Activated effector memory CD4-positive, alpha-beta T cell treated with anti-CD3 and anti-CD28 coated beads, Interleukin-2, amount 50 U/mL, for 16 hours (primary cell): ENCODE data around the gene IER5.
A peak's percentile ranks its signal among the peaks of the same experiment; 100 is the strongest.
"Not testable (repeated sequence)": the region's sequence is repeated elsewhere in the genome, so short reads cannot be mapped to it uniquely, and the experiment has no call there.

Experiments
- DNase-seq: peaks from one replicate; pipeline ENCODE4 v3.0.0-alpha.2; 2020

IER5 gene

GRCh38 chr1:181088079-181089016 is at the start of gene IER5:
IER5 (plus strand) TSS chr1:181088700; CDS start chr1:181088903, 203 bp downstream.
- peak; percentile 98 for DNase-seq

DNA sequence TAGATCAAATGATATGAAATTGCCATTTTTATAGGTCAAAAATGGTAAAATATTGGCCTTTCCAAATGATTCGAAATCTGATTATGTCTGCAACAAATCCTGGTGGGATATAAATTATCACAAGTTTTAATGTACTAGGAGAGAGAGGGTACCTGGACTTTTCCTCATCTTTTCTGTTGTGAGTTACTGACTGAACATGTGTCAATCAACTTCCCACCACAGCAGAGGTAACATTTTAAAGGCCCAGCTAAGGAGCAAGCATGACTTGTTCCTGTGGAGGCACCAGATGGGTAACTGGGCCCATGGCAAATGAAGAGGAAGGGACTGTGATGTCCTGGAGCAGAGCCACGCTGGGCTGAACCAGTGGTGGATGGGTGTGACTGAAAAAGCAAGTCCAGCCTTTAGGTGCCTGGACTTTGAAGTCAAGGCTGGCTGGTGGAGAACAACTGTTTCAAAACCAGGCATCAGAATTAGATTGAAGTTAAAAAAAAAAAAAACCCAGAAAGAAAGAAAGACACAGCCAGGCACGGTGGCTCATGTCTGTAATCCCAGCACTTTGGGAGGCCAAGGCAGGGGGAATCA is 48.1 kb upstream of the IER5 start:
- no peak for DNase-seq

GRCh38 chr1:181043025-181043888 is 45.2 kb upstream of the IER5 start:
- DNase-seq = no peak

DNA sequence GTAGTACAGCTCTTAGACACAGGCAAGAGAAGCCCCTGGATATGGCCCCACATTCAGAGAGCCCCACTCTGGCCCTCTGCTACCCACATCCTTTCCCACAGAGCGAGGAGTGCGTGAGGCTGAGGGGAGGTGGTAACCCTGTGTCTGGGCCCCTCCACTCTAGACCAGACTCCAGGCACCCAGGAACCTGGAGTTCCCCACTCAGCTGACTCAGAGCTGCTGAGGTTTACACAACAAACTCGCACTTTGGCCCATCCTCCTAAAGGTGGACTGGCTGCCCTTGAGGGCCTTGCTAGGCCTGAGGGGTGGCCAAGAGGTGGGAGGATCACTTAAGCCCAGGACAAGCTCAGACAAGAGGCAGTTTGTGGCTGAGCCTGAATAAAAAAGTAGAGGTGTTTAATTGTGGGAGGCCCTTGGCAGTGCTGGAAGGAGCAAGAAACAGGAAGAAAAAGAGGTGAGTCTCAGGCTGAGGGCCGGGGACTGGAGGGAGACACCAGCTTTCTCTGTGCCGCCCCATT is 44.0 kb upstream of the IER5 start:
- DNase-seq = peak; percentile 76

DNA sequence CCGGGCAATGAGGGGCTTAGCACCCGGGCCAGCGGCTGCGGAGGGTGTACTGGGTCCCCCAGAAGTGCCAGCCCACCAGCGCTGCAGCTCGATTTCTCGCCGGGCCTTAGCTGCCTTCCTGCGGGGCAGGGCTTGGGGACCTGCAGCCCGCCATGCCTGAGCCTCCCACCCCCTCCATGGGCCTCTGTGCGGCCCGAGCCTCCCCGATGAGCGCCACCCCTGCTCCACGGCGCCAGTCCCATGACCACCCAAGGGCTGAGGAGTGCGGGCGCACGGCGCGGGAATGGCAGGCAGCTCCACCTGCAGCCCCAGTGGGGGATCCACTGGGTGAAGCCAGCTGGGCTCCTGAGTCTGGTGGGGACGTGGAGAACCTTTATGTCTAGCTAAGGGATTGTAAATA is 42.6 kb upstream of the IER5 start:
- not testable (repeated sequence) for DNase-seq

- no peak for DNase-seq
These were observed 39.1 kb upstream of the IER5 start for GRCh38 chr1:181049378-181049777.

DNA sequence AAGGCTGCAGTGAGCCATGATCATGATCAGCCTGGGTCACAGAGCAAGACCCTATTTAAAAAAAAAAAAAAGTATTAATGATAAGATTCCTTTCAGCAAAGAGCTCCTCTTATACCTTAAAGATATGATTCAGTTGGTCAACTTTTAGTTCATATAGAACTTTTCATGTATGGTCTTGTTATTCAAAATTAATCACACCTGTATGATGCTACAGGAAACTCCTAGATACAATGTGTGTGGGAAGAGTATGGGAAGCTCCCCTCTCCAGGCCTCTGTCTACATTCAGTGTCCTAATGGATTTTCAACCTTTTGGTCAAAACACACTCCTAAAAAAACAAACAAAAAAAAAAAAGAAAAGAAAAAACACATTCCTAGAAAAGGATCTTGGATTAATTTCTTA is 37.6 kb upstream of the IER5 start:
- no peak for DNase-seq

DNA sequence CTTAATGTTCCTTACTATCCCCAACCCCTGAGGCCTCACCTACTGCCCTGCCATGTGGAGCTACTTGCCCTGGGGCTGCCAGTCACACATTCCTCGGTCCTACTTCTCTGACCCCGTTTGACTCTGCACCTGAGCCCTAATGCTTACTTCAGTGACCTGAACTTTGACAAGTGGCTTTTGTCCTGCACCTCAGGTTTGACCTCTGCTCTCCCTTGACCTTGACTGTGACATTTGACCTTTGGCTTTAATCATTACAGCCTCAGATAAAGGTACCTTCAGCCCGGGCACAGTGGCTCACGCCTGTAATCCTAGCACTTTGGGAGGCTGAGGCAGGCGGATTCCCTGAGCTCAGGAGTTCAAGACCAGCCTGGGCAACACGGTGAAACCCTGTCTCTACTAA is 31.9 kb upstream of the IER5 start:
- DNase-seq = no peak

DNA sequence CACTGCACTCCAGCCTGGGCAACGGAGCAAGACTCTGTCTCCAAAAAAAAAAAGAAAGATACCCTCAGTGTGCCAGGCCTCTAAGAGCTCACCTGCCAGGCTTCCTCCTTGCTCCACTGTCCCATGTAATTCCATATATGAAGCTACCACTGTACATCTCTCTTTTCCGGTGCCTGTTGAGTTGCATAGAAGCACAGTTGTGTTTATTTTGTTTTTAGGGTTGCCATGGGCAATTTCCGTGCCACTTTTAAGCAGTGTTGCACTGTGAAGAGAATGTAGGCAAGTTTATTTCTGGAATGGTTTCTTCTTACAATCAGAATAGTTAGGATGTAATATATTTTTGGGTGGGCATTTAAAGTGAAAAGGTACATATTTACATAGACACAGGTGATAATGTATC is 31.4 kb upstream of the IER5 start:
- DNase-seq = no peak

DNA sequence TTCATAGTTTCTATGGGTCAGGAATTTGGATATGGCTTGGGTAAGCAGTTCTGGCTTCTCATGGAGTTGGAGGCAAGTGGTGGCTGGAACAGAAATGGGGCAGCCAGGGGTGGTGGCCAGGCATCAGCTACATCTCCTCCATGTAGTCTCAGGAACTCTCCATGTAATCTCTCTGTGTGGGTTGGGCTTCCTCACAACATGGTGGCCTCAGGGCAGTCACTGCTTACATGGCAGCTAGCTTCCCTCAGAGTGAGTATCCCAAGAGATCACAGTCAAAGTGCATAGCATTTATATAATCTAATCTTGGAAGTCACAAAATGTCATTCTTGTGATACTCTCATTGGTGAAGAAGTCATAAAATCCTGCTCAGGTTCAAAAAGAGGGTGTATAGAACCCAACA is 29.1 kb upstream of the IER5 start:
- no peak for DNase-seq

- no peak for DNase-seq
These were observed 28.4 kb upstream of the IER5 start for GRCh38 chr1:181060066-181060465.

DNA sequence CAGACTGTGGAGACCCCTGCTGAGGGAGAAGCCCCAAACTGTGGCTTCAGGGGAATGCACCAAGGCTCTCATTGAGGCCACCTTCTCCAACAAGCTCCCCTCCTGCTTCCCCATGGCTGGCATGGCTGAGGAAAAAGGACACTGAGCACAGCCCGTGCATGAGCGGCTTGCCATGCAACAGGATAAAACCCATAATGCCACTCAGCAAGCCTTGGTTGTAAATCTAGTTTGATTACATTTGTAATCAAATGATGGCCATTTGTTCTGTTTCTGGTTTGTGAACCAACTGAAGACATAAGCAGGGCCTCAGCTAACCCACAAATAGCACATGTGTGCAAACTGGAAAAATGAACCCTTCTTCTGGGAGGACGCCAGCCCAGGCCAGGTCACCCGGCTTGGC is 27.6 kb upstream of the IER5 start:
- not testable (repeated sequence) for DNase-seq

GRCh38 chr1:181061487-181061886 is 27.0 kb upstream of the IER5 start:
- no peak for DNase-seq

DNA sequence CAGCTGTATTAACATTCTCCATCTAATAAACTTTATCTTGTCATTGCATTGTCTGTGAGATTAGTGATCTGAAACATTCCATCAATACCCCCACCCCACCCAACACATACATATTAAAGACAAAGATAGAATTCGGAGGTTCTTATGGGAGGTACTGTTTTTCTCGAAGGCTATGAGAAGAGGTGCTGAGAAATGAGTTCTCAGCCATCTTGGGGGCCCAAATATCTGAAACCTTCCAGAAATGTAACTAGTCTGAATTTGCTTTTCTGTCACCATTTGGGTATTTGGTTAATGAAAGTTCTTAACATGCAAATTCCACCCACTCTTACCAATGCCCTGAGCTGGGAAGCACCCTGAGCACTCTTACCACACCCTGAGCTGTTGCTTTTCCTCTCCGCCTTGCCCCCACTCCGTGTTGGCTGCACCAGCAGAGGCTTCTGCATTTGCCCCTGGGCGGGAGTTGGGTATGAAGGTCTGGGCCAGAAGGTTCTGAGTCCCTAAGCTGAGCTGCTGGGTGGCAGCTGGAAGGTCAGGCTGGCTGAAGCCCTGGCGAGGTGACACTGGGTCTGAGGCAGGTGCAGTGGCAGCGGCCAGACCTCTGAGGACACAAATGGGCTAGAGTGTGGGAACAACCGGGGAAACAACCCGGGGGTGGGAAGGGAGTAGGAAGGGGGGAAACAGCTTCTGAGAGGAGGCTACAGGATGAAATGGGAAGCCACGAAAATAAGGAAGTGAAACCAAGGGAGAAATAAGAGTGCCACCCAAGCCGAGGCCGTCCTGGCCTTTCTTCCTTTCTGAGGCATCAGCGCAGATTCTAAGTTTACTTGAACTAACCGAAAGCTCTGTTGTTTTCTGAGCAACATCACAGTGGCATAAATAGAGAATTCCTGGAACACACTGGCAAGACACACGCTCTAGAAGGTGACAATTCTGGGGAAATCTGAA is 26.3 kb upstream of the IER5 start:
- DNase-seq = peak; percentile 65

- DNase-seq = no peak
These were observed 25.6 kb upstream of the IER5 start for GRCh38 chr1:181062836-181063428.

- DNase-seq = no peak
These were observed 24.4 kb upstream of the IER5 start for GRCh38 chr1:181064011-181064623.

DNA sequence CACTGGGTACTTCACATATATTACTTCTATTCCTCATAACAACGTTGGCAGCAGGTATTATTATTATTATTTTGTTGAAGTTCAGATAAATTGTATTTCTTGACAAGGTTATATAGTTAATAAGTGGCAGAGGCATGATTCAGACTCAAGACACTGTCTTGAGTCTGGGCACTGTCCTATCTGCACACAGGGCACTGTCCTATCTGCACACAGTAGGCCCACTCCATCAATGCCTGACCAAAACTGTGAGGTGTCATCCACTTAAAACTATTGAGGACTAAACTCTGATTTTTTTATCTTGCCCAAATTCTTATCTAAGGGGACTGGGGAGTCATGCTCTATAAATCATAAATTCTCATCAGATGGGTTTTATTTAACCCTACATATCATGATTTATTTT is 23.8 kb upstream of the IER5 start:
- no peak for DNase-seq

GRCh38 chr1:181073638-181074037 is 14.9 kb upstream of the IER5 start:
- DNase-seq = no peak

GRCh38 chr1:181075766-181076350 is 12.6 kb upstream of the IER5 start:
- DNase-seq = no peak

- no peak for DNase-seq
These were observed 11.6 kb upstream of the IER5 start for GRCh38 chr1:181076852-181077251.
